ENCODE measurements around the gene LFNG. TPM values are rescaled to one million over a fixed set of nuclear protein-coding genes. Genes with fewer than 3 reads are reported as not detected.
A peak's percentile ranks its signal among the peaks of the same experiment; 100 is the strongest.

LFNG gene
- total and polyA plus RNA-seq, 2 of the 13 experiments (the other 11 are each of a cell fraction or from before 2014, with no cell fraction given) = 0.44 to 1.5 TPM

- TF ChIP-seq TFDP2 (CRISPR knock-in tag; IDR thresholded peaks at IDR 0.05) = 0 out of 2 replicates have a peak, but pooled peaks have one; percentile 28
- peak; percentile 76 for TF ChIP-seq ZNF776 (CRISPR knock-in tag; IDR thresholded peaks at IDR 0.05)
- peak; percentile 87 for TF ChIP-seq POLR2G (IDR thresholded peaks at IDR 0.05; ENCODE audit: low read depth, low read length)
- no peak for TF ChIP-seq PBX3 (CRISPR knock-in tag; IDR thresholded peaks at IDR 0.05; ENCODE audit: borderline replicate concordance)
- no peak for TF ChIP-seq AKNA (CRISPR knock-in tag; IDR thresholded peaks at IDR 0.05; ENCODE audit: borderline replicate concordance)
- TF ChIP-seq RCOR2 (CRISPR knock-in tag; IDR thresholded peaks at IDR 0.05) = no peak
- peak; percentile 37; the same call in 1 of the 2 replicates for TF ChIP-seq KMT2B (CRISPR knock-in tag; IDR thresholded peaks at IDR 0.05)
- no peak for TF ChIP-seq ZNF574 (CRISPR knock-in tag; IDR thresholded peaks at IDR 0.05)
- TF ChIP-seq CHD4 (IDR thresholded peaks at IDR 0.05; ENCODE audit: borderline replicate concordance, low read length) = no peak
- TF ChIP-seq PHF8 (CRISPR knock-in tag; IDR thresholded peaks at IDR 0.05) = peak; percentile 70
- no peak for TF ChIP-seq ZBTB38 (CRISPR knock-in tag; IDR thresholded peaks at IDR 0.05)
- no peak for TF ChIP-seq MTERF4 (CRISPR knock-in tag; IDR thresholded peaks at IDR 0.05)
- TF ChIP-seq ZNF180 (CRISPR knock-in tag; IDR thresholded peaks at IDR 0.05; ENCODE audit: borderline replicate concordance, low read depth) = no peak
- peak; percentile 74 for TF ChIP-seq ATF7 (IDR thresholded peaks at IDR 0.05)
- TF ChIP-seq ATF7 (CRISPR knock-in tag; IDR thresholded peaks at IDR 0.05) = no peak
- peak; percentile 46; the same call in 1 of the 2 replicates for TF ChIP-seq IKZF5 (CRISPR knock-in tag; IDR thresholded peaks at IDR 0.05)
Measured at GRCh38 chr7:2555121-2556052, 35.8 kb downstream of the LFNG start, which contains the start of gene BRAT1 (continued).

Data from HepG2 (cell line).